Heart left ventricle (tissue), 13 donors: Measurements from ENCODE around the gene CHID1.

Experiments used
- CTCF ChIP-seq, 12 donors: fragments of 200-600 bp; sonication (generic) in 4 of 12; IDR thresholded peaks; one replicate each; pipeline versions ENCODE4 v1.5.0 to v1.8.0; 2018 to 2022; ENCODE audit warnings: antibody characterized with exemption in 12 of 12, mild to moderate bottlenecking in 5 of 12
- POLR2A ChIP-seq, 2 donors: fragments of 450-650 bp; IDR thresholded peaks; one replicate each; pipeline ENCODE4 v1.6.1; 2017; ENCODE audit warnings: antibody characterized with exemption in 2 of 2, mild to moderate bottlenecking in 2 of 2, moderate library complexity in 2 of 2
- donor health status: ischemic (EF 13 %, LVEDD 7.1; RV severe dilation, severe dysfunction).
- donor health status: DM: no; HTN: yes; CAD: no.
- donor health status: DM: no; HTN: no; CAD: no.
- donor health status: ischemic (EF 25% LVEDD 6.9; RV normal size, moderate dysfunction).
- donor health status: ischemic (EF 25% LVEDD 5.7; RV mildly dilated, moderate dysfunction).
- donor health status: ischemic (EF 35%, LVEDD 5.7; RV mildly dilated, moderate dysfunction).
- donor health status: nonischemic (EF 11% LVEDD 7.7; RV severe dilation, severe dysfunction).
- donor health status: DM: yes; HTN: yes; CAD: no.
- donor health status: PGD.
- donor health status: ischemic (EF 29% LVEDD 5.4; RV normal size, mild dysfunction).
- donor health status: nonischemic (EF 23%, LVEDD 6.1; RV moderate dilation, normal function).

GRCh38 chr11:865462-866430, 44.9 kb downstream of the CHID1 start:
- TF ChIP-seq CTCF (IDR thresholded peaks at IDR 0.05) (no peak), POLR2A (IDR thresholded peaks at IDR 0.05) (no peak)
